Measurements from ENCODE around the gene RAB8B.

The RAB8B gene

DNA sequence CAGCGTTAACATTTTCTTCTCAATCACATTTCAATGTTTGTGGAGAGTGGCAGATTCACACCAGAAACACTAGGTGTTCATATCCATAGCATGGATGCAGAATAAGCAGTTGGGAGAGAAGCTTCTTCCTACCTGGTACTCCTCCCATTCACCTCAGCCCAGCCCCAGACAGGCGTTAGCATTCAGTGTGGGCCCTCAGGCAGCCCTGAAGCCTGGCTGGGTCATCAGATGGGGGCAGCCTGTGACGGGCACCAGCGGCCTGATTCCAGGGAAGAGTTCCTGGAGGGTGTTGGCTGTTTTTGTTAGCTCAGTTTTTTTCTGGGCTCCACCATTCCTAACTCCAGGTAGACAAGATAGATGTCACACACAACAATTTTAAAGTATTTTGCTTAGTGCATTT is 119.1 kb downstream of the RAB8B start:
- DNase-seq (ENCODE audit: low read depth in 1 of 2, low spot score in 1 of 2), result no peak

DNA sequence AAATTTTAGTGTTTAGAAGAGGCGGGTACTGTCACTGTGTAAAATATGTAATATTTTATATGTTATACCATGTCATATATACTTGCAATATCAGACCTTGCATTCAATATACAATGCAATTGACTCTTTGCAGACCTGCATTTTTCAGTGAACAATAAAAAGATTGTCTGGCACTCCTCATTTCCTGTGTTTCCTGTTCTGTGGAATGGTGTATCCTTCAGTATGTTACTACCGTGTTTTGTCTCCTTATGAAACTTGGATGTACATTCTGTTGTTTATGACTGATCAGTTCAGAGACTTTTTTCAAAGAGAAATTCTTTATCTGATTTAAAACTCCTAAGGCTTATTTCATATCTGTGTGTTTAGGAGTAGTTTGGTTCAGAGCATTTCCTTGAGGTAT is 119.5 kb downstream of the RAB8B start:
- no peak for DNase-seq (ENCODE audit: low read depth in 1 of 2, low spot score in 1 of 2)

- no peak for DNase-seq (ENCODE audit: low read depth in 1 of 2, low spot score in 1 of 2)
Observed at GRCh38 chr15:63310646-63311045, 121.2 kb downstream of the RAB8B start.

GRCh38 chr15:63312286-63312685 is 122.9 kb downstream of the RAB8B start:
- no peak for DNase-seq (ENCODE audit: low read depth in 1 of 2, low spot score in 1 of 2)

DNA sequence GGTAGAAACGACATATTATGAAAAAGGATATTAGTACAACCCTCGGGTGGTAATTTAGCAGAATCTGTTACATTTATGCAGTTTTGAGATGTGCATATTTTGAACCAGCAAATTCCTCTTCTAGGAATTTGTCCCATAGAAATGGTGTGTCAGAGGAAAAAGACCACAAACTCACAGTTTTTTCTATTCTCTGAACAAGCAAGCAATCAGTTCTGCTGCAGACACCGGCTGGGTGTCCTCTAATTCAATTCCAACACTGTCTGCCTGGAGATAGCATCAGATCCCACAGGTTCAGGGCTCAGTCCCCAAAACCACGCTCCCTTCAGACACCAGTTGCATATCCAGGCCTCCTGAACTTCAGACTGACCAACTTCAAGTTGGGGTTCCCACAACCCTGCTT is 124.4 kb downstream of the RAB8B start:
- no peak for DNase-seq (ENCODE audit: low read depth in 1 of 2, low spot score in 1 of 2)

DNA sequence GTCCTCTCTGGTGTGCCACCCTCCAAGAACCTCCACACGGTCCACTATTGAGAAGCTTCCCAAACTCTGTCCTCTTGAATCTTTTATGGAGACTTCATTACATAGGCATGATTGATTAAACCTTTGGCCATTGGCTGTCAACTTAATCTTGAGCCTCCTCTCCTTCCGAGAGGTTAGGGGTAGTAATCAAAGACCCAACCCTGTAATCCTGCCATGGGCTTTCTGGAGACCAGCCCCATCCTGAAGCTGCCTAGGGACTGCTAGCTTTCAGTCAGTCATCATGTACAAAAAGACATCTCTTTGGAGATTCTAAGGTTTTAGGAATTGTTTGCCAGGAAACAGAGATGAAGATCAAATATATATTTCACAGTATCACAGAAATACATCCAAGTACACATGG is 125.0 kb downstream of the RAB8B start:
- no peak for DNase-seq (ENCODE audit: low read depth in 1 of 2, low spot score in 1 of 2)
